SU-DHL-6 (cell line): ENCODE measurements around the gene FITM1.

Source experiments
- CTCF ChIP-seq: fragments of 200-600 bp; sonication (generic); IDR thresholded peaks from one replicate; pipeline ENCODE4 v1.5.1; 2017; ENCODE audit warnings: antibody characterized with exemption, mild to moderate bottlenecking, low read length, moderate library complexity; ENCODE audit not compliant: insufficient read depth, poor library complexity, severe bottlenecking
- EZH2phosphoT487 ChIP-seq: fragments of 200-600 bp; sonication (generic), shearing (Covaris generic); conservative IDR thresholded peaks from 2 replicates; pipeline ENCODE4 v1.6.1; 2018; ENCODE audit warnings: mild to moderate bottlenecking, antibody characterized with exemption, low read length, moderate library complexity, mixed read lengths

GRCh38 chr14:24145690-24146452 is 15.4 kb downstream of the FITM1 start:
- TF ChIP-seq CTCF (no peak), EZH2phosphoT487 (no peak)
